HG02763 (cell line): ENCODE results near the gene NUDT9.
"Not testable (repeated sequence)": the region's sequence is repeated elsewhere in the genome, so short reads cannot be mapped to it uniquely, and the experiment has no call there.

Experiments
- ATAC-seq: cut with Tn5 transposase; IDR thresholded peaks from one replicate; pipeline ENCODE4 v1.9.1; 2021; ENCODE audit warnings: mild to moderate bottlenecking, moderate library complexity; ENCODE audit not compliant: unreplicated experiment

Gene NUDT9

GRCh38 chr4:87422104-87423052 is at the start of gene NUDT9:
NUDT9 (plus strand) TSS chr4:87422573; CDS start chr4:87422906, 333 bp downstream.
- peak; percentile 82 for ATAC-seq

- no peak for ATAC-seq
These were observed 46.6 kb upstream of the NUDT9 start for GRCh38 chr4:87375719-87376291.

GRCh38 chr4:87377816-87378215 is 44.6 kb upstream of the NUDT9 start:
- ATAC-seq: no peak

- no peak for ATAC-seq
These were observed 40.3 kb upstream of the NUDT9 start for GRCh38 chr4:87382116-87382515.

- no peak for ATAC-seq
These were observed 39.4 kb upstream of the NUDT9 start for GRCh38 chr4:87382931-87383330.

- not testable (repeated sequence) for ATAC-seq
These were observed 37.8 kb upstream of the NUDT9 start for GRCh38 chr4:87384466-87385132.

- no peak for ATAC-seq
These were observed 35.1 kb upstream of the NUDT9 start for GRCh38 chr4:87387237-87387636.

- ATAC-seq: no peak
These were observed 33.5 kb upstream of the NUDT9 start for GRCh38 chr4:87388901-87389300.

GRCh38 chr4:87390055-87390454 is 32.3 kb upstream of the NUDT9 start:
- not testable (repeated sequence) for ATAC-seq

- no peak for ATAC-seq
These were observed 31.9 kb upstream of the NUDT9 start for GRCh38 chr4:87390551-87390890.

GRCh38 chr4:87390891-87391575 is 31.3 kb upstream of the NUDT9 start, which contains the start of gene HSD17B11:
HSD17B11 (minus strand) TSS chr4:87391188; CDS start chr4:87391070, 118 bp downstream.
- peak; percentile 100 for ATAC-seq

- ATAC-seq: no peak
These were observed 30.8 kb upstream of the NUDT9 start for GRCh38 chr4:87391576-87392054.

- ATAC-seq: no peak
These were observed 30.2 kb upstream of the NUDT9 start for GRCh38 chr4:87392183-87392582.

- ATAC-seq: not testable (repeated sequence)
These were observed 27.3 kb upstream of the NUDT9 start for GRCh38 chr4:87395073-87395472.

- not testable (repeated sequence) for ATAC-seq
These were observed 26.5 kb upstream of the NUDT9 start for GRCh38 chr4:87395851-87396250.

GRCh38 chr4:87399148-87399547 is 23.2 kb upstream of the NUDT9 start:
- ATAC-seq: no peak

GRCh38 chr4:87399954-87400353 is 22.4 kb upstream of the NUDT9 start:
- ATAC-seq: no peak

- ATAC-seq: not testable (repeated sequence)
These were observed 18.6 kb upstream of the NUDT9 start for GRCh38 chr4:87403732-87404131.

- ATAC-seq: no peak
These were observed 17.1 kb upstream of the NUDT9 start for GRCh38 chr4:87405211-87405820.

- ATAC-seq: no peak
These were observed 15.9 kb upstream of the NUDT9 start for GRCh38 chr4:87406462-87406861.
